Heart left ventricle (tissue), 16 donors: Measurements from ENCODE around the gene MKNK1. TPM values are rescaled to one million over a fixed set of nuclear protein-coding genes. Genes with fewer than 3 reads are reported as not detected.

Experiments used
- ATAC-seq, 4 donors: fragments of 200-7000 bp; cut with Tn5 transposase; one replicate each; pipeline ENCODE4 v1.9.1; 2020 to 2022; ENCODE audit warnings: moderate library complexity in 4 of 4, mild to moderate bottlenecking in 3 of 4, moderate number of reproducible peaks in 1 of 4
- DNase-seq, 5 donors: peaks; one replicate each; pipeline ENCODE4 v3.0.0-alpha.2; 2020
- H3K27ac ChIP-seq, 12 donors: fragments of 200-600 bp; sonication (generic) in 4 of 12; one replicate each; pipeline versions ENCODE4 v1.5.0 to v1.8.0; 2016 to 2022; ENCODE audit warnings: mild to moderate bottlenecking in 2 of 12
- H3K27me3 ChIP-seq, 9 donors: fragments of 200-600 bp; sonication (generic) in 2 of 9; one replicate each; pipeline versions ENCODE4 v1.5.1 to v1.8.0; 2016 to 2022; ENCODE audit warnings: mild to moderate bottlenecking in 3 of 9
- H3K36me3 ChIP-seq, 9 donors: fragments of 200-600 bp; sonication (generic) in 2 of 9; one replicate each; pipeline versions ENCODE4 v1.5.0 to v1.8.0; 2018 to 2022; ENCODE audit warnings: mild to moderate bottlenecking in 2 of 9
- H3K4me1 ChIP-seq, 12 donors: fragments of 200-600 bp; sonication (generic) in 4 of 12; one replicate each; pipeline versions ENCODE4 v1.5.0 to v1.8.0; 2016 to 2022; ENCODE audit warnings: mild to moderate bottlenecking in 3 of 12
- H3K4me3 ChIP-seq, 12 donors: fragments of 200-600 bp; sonication (generic) in 4 of 12; one replicate each; pipeline versions ENCODE4 v1.5.0 to v1.8.0; 2017 to 2022; ENCODE audit warnings: mild to moderate bottlenecking in 9 of 12, moderate library complexity in 4 of 12
- H3K9me3 ChIP-seq, 12 donors: fragments of 200-600 bp; sonication (generic) in 4 of 12; one replicate each; pipeline versions ENCODE4 v1.5.0 to v1.8.0; 2016 to 2022; ENCODE audit warnings: mild to moderate bottlenecking in 1 of 12
- CTCF ChIP-seq, 12 donors: fragments of 200-600 bp; sonication (generic) in 4 of 12; IDR thresholded peaks; one replicate each; pipeline versions ENCODE4 v1.5.0 to v1.8.0; 2018 to 2022; ENCODE audit warnings: antibody characterized with exemption in 12 of 12, mild to moderate bottlenecking in 5 of 12
- POLR2A ChIP-seq, 2 donors: fragments of 450-650 bp; IDR thresholded peaks; one replicate each; pipeline ENCODE4 v1.6.1; 2017; ENCODE audit warnings: antibody characterized with exemption in 2 of 2, mild to moderate bottlenecking in 2 of 2, moderate library complexity in 2 of 2
- WGBS, 4 donors: extraction: QIAGEN DNeasy Blood & Tissue Kit in 2 of 4; methylation state at CpG; one replicate each; pipeline versions ENCODE4 v1.1.5 to v1.1.7; 2013 to 2018; 5-methylcytosine and 5-hydroxymethylcytosine counted together
- intact Hi-C, 10 donors: fragments of 100-400 bp; cut with DNase I; formaldehyde crosslinking; loops; one replicate each; pipeline versions ENCODE4 v1.11.1 to v1.14.2; 2022
- polyA plus RNA-seq, 2 donors: library from polyadenylated mRNA; stranded (reverse); fragments of 200-250 nt; gene quantifications; one replicate each; pipeline ENCODE4 v1.2.3, GENCODE V29; 2013
- total RNA-seq, 9 donors: library from RNA; depleted of rRNA in 2 of 9; stranded (reverse); fragments of >200 nt in 2 of 9; fragmentation: NEBNext Ultra II Directional in 3 of 9; extraction: Animal tissue kit (Norgen Biotek cat#: 25700) in 3 of 9; gene quantifications; one replicate each; pipeline versions ENCODE4 v1.1.0 to v1.2.4, GENCODE V29; 2016 to 2023
- donor health status: ischemic (EF 13 %, LVEDD 7.1; RV severe dilation, severe dysfunction).
- donor health status: healthy with polysubstance abuse.
- donor health status: DM: no; HTN: yes; CAD: no.
- donor health status: DM: no; HTN: no; CAD: no.
- donor health status: ischemic (EF 25% LVEDD 6.9; RV normal size, moderate dysfunction).
- donor health status: ischemic (EF 25% LVEDD 5.7; RV mildly dilated, moderate dysfunction).
- donor health status: healthy.
- donor health status: DM: yes; HTN: yes; CAD: no.
- donor health status: ischemic (EF 35%, LVEDD 5.7; RV mildly dilated, moderate dysfunction).
- donor health status: nonischemic (EF 11% LVEDD 7.7; RV severe dilation, severe dysfunction).
- donor health status: DM: yes; HTN: yes; CAD: no.
- donor health status: PGD.
- donor health status: ischemic (EF 29% LVEDD 5.4; RV normal size, mild dysfunction).
- donor health status: nonischemic (EF 23%, LVEDD 6.1; RV moderate dilation, normal function).

MKNK1 gene
- total and polyA plus RNA-seq, 11 donors, result 23.1 to 77.6 (median 35.3) TPM

GRCh38 chr1:46562498-46562897, 41.6 kb downstream of the MKNK1 start:
- WGBS, 4 donors, result 91 to 95% (median 93%) methylated on average over 15 of the region's 15 CpGs
- H3K27ac ChIP-seq, result no peak overlapping the region
- DNase-seq (no peak), ATAC-seq (peak in 1 of 4 donors; percentile 36)
- no peaks in the 10 kb centered on the region for H3K9me3 ChIP-seq
- TF ChIP-seq CTCF (IDR thresholded peaks at IDR 0.05) (no peak), POLR2A (IDR thresholded peaks at IDR 0.05) (no peak)
- no peak overlapping the region for H3K4me3 ChIP-seq
- peaks cover 2 to 99% (median 81%) of the 10 kb centered on the region in 9 donors for H3K36me3 ChIP-seq
- intact Hi-C loops, result no loop called here
- H3K27me3 ChIP-seq, result no peaks in the 10 kb centered on the region
- peaks cover 0 to 3% (median 0%) of the 10 kb centered on the region in 12 donors for H3K4me1 ChIP-seq

- no peak for TF ChIP-seq POLR2A (IDR thresholded peaks at IDR 0.05)
- TF ChIP-seq CTCF (IDR thresholded peaks at IDR 0.05), result no peak
- ATAC-seq (no peak), DNase-seq (peak in 1 of 5 donors; percentile 13)
- intact Hi-C loops, result no loop called here
- Histone ChIP-seq H3K27ac (no peak overlapping the region), H3K4me1 (peaks cover 0 to 3% (median 0%) of the 10 kb centered on the region in 12 donors), H3K36me3 (peaks cover 0 to 70% (median 51%) of the 10 kb centered on the region in 9 donors), H3K9me3 (no peaks in the 10 kb centered on the region), H3K27me3 (no peaks in the 10 kb centered on the region), H3K4me3 (no peak overlapping the region)
- WGBS, 4 donors, result 92 to 98% (median 96%) methylated on average over 8 of the region's 8 CpGs
Measured at GRCh38 chr1:46558966-46559365, 45.1 kb downstream of the MKNK1 start.

- TF ChIP-seq CTCF (IDR thresholded peaks at IDR 0.05) (no peak), POLR2A (IDR thresholded peaks at IDR 0.05) (no peak)
- no peaks in the 10 kb centered on the region for H3K27me3 ChIP-seq
- H3K4me1 ChIP-seq, result peaks cover 0 to 3% (median 0%) of the 10 kb centered on the region in 12 donors
- ATAC-seq, result peak in 1 of 4 donors; percentile 5
- no peaks in the 10 kb centered on the region for H3K9me3 ChIP-seq
- no peak for DNase-seq
- H3K4me3 ChIP-seq, result no peak overlapping the region
- H3K27ac ChIP-seq, result no peak overlapping the region
- H3K36me3 ChIP-seq, result peaks cover 0 to 64% (median 48%) of the 10 kb centered on the region in 9 donors
- intact Hi-C loops, result no loop called here
- WGBS, 4 donors, result 69 to 75% (median 74%) methylated on average over 14 to 20 of the region's 20 CpGs
Measured at GRCh38 chr1:46558141-46558963, 45.7 kb downstream of the MKNK1 start.

- H3K36me3 ChIP-seq, result peaks cover 0 to 55% (median 41%) of the 10 kb centered on the region in 9 donors
Measured at GRCh38 chr1:46557403-46557802, 46.7 kb downstream of the MKNK1 start.

More at GRCh38 chr1:46557403-46557802, 46.7 kb downstream of the MKNK1 start:
- H3K4me1 ChIP-seq, result peaks cover 0 to 3% (median 0%) of the 10 kb centered on the region in 12 donors
- no peak overlapping the region for H3K27ac ChIP-seq
- intact Hi-C loops, result no loop called here
- 74 to 85% (median 78%) methylated on average over 5 of the region's 5 CpGs for whole genome bisulfite sequencing, 4 donors
- H3K4me3 ChIP-seq, result no peak overlapping the region
- H3K27me3 ChIP-seq, result no peaks in the 10 kb centered on the region
- DNase-seq (no peak), ATAC-seq (no peak)
- H3K9me3 ChIP-seq, result no peaks in the 10 kb centered on the region
- no peak for TF ChIP-seq CTCF (IDR thresholded peaks at IDR 0.05)
- no peak for TF ChIP-seq POLR2A (IDR thresholded peaks at IDR 0.05)
